GM19467 (cell line): Measurements from ENCODE around the gene KCNQ2.

Experiments used
- ATAC-seq: cut with Tn5 transposase; IDR thresholded peaks from one replicate; pipeline ENCODE4 v1.9.1; 2021; ENCODE audit warnings: mild to moderate bottlenecking, moderate library complexity; ENCODE audit not compliant: unreplicated experiment

Gene KCNQ2

GRCh38 chr20:63420359-63421093 is 51.9 kb downstream of the KCNQ2 start:
- no peak for ATAC-seq

GRCh38 chr20:63419299-63419698 is 53.2 kb downstream of the KCNQ2 start:
- ATAC-seq = no peak

- ATAC-seq = no peak
Observed at GRCh38 chr20:63418617-63419016, 53.8 kb downstream of the KCNQ2 start.

- ATAC-seq = no peak
Observed at GRCh38 chr20:63417738-63418120, 54.7 kb downstream of the KCNQ2 start.

- ATAC-seq = no peak
Observed at GRCh38 chr20:63417097-63417737, 55.2 kb downstream of the KCNQ2 start.

GRCh38 chr20:63416631-63417030 is 55.8 kb downstream of the KCNQ2 start:
- ATAC-seq = no peak

- ATAC-seq = no peak
Observed at GRCh38 chr20:63415647-63416391, 56.6 kb downstream of the KCNQ2 start.

- no peak for ATAC-seq
Observed at GRCh38 chr20:63414720-63415430, 57.6 kb downstream of the KCNQ2 start.

- no peak for ATAC-seq
Observed at GRCh38 chr20:63413963-63414684, 58.3 kb downstream of the KCNQ2 start.

GRCh38 chr20:63413323-63413722 is 59.1 kb downstream of the KCNQ2 start:
- no peak for ATAC-seq

- ATAC-seq = no peak
Observed at GRCh38 chr20:63412889-63413288, 59.6 kb downstream of the KCNQ2 start.

- no peak for ATAC-seq
Observed at GRCh38 chr20:63411898-63412631, 60.4 kb downstream of the KCNQ2 start.

- no peak for ATAC-seq
Observed at GRCh38 chr20:63411151-63411897, 61.1 kb downstream of the KCNQ2 start.

GRCh38 chr20:63409834-63410435 is 62.5 kb downstream of the KCNQ2 start:
- no peak for ATAC-seq

GRCh38 chr20:63409066-63409833 is 63.2 kb downstream of the KCNQ2 start:
- no peak for ATAC-seq

- ATAC-seq = no peak
Observed at GRCh38 chr20:63408684-63409046, 63.8 kb downstream of the KCNQ2 start.

- ATAC-seq = no peak
Observed at GRCh38 chr20:63407928-63408683, 64.3 kb downstream of the KCNQ2 start.
